Fibroblast of pulmonary artery (primary cell): ENCODE data around the gene POLR1E.

Experiments
- DNase-seq: peaks from one replicate; pipeline ENCODE4 v3.0.0-alpha.2; 2010; ENCODE audit warnings: low read depth
- H3K4me3 ChIP-seq: replicated peaks from 2 replicates; pipeline ENCODE4 v1.5.1; 2011; ENCODE audit warnings: low read depth, mild to moderate bottlenecking, control low read depth, low read length, moderate library complexity
- CTCF ChIP-seq: IDR thresholded peaks from 2 replicates; pipeline ENCODE4 v1.5.1; 2011; ENCODE audit warnings: mild to moderate bottlenecking, control low read depth, low read length, inconsistent platforms; ENCODE audit errors: missing control alignments

Gene POLR1E

GRCh38 chr9:37549527-37549926 is 63.8 kb downstream of the POLR1E start:
- no peak for TF ChIP-seq CTCF
- H3K4me3 ChIP-seq: no peak overlapping the region
- DNase-seq: no peak

GRCh38 chr9:37550781-37551180 is 65.0 kb downstream of the POLR1E start:
- peak; percentile 7 for DNase-seq
- no peak overlapping the region for H3K4me3 ChIP-seq
- TF ChIP-seq CTCF: no peak

GRCh38 chr9:37551468-37551867 is 65.7 kb downstream of the POLR1E start:
- TF ChIP-seq CTCF: no peak
- H3K4me3 ChIP-seq: no peak overlapping the region
- DNase-seq: no peak

GRCh38 chr9:37551888-37552287 is 66.1 kb downstream of the POLR1E start:
- no peak for TF ChIP-seq CTCF
- H3K4me3 ChIP-seq: no peak overlapping the region
- DNase-seq: no peak
